Central memory CD4-positive, alpha-beta T cell (primary cell): ENCODE measurements around the gene ZNF638.
"Not testable (repeated sequence)": the region's sequence is repeated elsewhere in the genome, so short reads cannot be mapped to it uniquely, and the experiment has no call there.

Experiments
- DNase-seq: peaks from one replicate; pipeline ENCODE4 v3.0.0; 2022

Gene ZNF638

GRCh38 chr2:71417300-71418202 is 86.0 kb downstream of the ZNF638 start:
- DNase-seq: no peak

- DNase-seq: no peak
Observed at GRCh38 chr2:71419145-71419544, 87.6 kb downstream of the ZNF638 start.

DNA sequence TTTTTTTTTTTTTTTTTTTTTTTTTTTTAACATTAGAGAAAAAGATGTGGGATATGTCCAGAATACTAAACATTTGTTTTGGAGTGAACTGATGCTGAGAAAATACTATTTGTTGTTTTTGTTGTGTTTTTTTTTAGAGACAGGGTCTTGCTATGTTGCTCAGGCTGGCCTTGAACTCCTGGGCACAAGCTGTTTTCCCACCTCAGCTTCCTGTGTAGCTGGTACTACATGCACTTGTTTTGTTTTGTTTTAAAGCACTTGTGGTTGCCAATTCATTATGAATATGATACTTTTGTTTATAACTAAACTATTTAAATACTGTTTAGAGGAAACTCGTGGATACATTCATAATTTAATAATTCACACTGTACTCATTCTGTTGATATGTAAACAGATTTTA is 88.4 kb downstream of the ZNF638 start:
- DNase-seq: no peak

DNA sequence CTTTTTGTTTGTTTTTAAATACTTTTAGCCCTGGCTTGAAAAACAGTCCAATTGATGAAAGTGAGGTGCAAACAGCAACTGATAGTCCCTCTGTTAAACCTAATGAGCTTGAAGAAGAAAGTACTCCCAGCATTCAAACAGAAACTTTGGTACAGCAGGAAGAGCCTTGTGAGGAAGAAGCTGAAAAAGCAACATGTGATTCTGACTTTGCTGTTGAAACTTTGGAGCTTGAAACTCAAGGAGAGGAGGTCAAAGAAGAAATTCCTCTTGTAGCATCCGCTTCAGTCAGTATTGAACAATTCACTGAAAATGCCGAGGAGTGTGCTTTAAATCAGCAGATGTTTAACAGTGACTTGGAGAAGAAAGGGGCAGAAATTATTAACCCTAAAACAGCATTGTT is 91.2 kb downstream of the ZNF638 start:
- DNase-seq: no peak

GRCh38 chr2:71423817-71424420 is 92.3 kb downstream of the ZNF638 start:
- no peak for DNase-seq

DNA sequence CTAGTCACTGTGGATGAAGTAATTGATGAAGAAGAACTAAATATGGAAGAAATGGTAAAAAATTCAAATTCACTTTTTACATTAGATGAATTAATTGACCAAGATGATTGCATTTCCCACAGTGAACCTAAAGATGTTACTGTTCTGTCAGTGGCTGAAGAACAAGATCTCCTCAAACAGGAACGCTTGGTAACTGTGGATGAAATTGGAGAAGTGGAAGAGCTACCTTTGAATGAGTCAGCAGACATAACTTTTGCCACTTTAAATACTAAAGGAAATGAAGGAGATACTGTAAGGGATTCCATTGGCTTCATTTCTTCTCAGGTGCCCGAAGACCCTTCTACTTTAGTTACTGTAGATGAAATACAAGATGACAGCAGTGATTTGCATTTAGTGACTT is 95.1 kb downstream of the ZNF638 start:
- no peak for DNase-seq

GRCh38 chr2:71428472-71429383 is 97.1 kb downstream of the ZNF638 start:
- DNase-seq: no peak

GRCh38 chr2:71445142-71445541 is 113.6 kb downstream of the ZNF638 start:
- not testable (repeated sequence) for DNase-seq

GRCh38 chr2:71446505-71446904 is 114.9 kb downstream of the ZNF638 start:
- DNase-seq: no peak

GRCh38 chr2:71449343-71449742 is 117.8 kb downstream of the ZNF638 start:
- DNase-seq: no peak

DNA sequence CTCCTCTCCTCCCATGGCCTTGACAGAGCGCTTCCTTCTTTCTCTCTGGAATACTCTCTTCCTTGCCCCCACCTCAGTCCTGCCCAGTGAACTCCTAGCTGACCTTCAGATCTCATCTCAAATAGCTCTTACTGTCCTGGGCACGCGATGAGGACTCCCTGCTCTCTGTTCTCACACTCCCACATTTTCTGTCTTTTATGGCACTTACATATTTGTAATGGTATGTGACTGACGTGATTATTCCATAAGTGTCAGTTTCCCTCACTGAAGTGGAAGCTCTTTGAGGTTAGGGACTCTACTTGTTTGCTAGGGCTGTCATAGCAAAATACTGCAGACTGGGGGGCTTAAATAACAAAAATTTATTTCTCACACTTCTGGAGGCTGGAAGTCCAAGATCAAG is 120.1 kb downstream of the ZNF638 start:
- no peak for DNase-seq

DNA sequence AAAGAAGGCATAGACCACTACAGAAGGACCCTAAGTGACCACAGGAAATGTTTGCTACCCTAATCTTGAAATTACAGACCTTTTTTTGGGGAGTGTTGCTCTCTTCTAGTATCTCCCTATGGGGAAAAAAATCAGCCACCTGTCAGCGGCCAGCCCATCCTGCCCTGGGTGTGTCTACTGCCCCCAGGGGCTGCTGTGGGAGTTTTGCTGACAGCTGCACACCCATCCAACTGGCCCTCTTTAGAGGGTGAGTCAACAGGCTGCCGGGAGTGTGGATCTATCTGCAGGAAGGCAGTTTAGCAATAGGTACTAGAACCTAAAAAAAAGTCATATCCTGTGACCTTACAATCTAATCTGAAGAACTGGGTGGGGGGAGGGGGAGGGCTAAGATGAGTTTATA is 121.0 kb downstream of the ZNF638 start:
- no peak for DNase-seq

GRCh38 chr2:71453404-71454220 is 122.0 kb downstream of the ZNF638 start, which contains the start of gene DYSF:
TSS of gene DYSF (plus strand) at chr2:71453561.
- DNase-seq: no peak

GRCh38 chr2:71454221-71455010 is 122.8 kb downstream of the ZNF638 start:
- no peak for DNase-seq

- DNase-seq: no peak
Observed at GRCh38 chr2:71455011-71455740, 123.6 kb downstream of the ZNF638 start.

GRCh38 chr2:71455741-71456569 is 124.4 kb downstream of the ZNF638 start:
- DNase-seq: no peak

GRCh38 chr2:71456617-71457016 is 125.0 kb downstream of the ZNF638 start:
- DNase-seq: no peak

GRCh38 chr2:71457123-71457915 is 125.7 kb downstream of the ZNF638 start:
- DNase-seq: no peak

- no peak for DNase-seq
Observed at GRCh38 chr2:71457923-71458322, 126.3 kb downstream of the ZNF638 start.
